WERI-Rb-1 (cell line): Measurements from ENCODE around the gene NLE1.

Experiments
- DNase-seq: peaks from one replicate; pipeline ENCODE4 v3.0.0-alpha.2; 2020
- H3K27ac ChIP-seq: fragments of 250-450 bp; sonication (Bioruptor Pico); 2 replicates; pipeline ENCODE4 v1.5.1; 2020; ENCODE audit warnings: mild to moderate bottlenecking, moderate library complexity
- H3K27me3 ChIP-seq: fragments of 250-450 bp; sonication (Bioruptor Pico); 2 replicates; pipeline ENCODE4 v1.5.1; 2021; ENCODE audit warnings: mild to moderate bottlenecking, low read depth, moderate library complexity; ENCODE audit not compliant: insufficient read depth, severe bottlenecking
- H3K36me3 ChIP-seq: fragments of 250-450 bp; sonication (Bioruptor Pico); 2 replicates; pipeline ENCODE4 v1.5.1; 2020; ENCODE audit warnings: mild to moderate bottlenecking, moderate library complexity
- H3K4me3 ChIP-seq: 2 replicates; pipeline ENCODE4 v1.5.1; 2011; ENCODE audit warnings: low read depth, mild to moderate bottlenecking, control low read depth, low read length
- H3K9me3 ChIP-seq: fragments of 250-450 bp; sonication (Bioruptor Pico); 2 replicates; pipeline ENCODE4 v1.5.1; 2021; ENCODE audit warnings: mild to moderate bottlenecking, moderate library complexity; ENCODE audit not compliant: severe bottlenecking
- CTCF ChIP-seq: IDR thresholded peaks from 2 replicates; pipeline ENCODE4 v1.5.1; 2011; ENCODE audit warnings: low read depth, mild to moderate bottlenecking, control low read depth, inconsistent platforms, low read length

NLE1 gene

GRCh38 chr17:35084987-35085386 is 57.1 kb downstream of the NLE1 start:
- TF ChIP-seq CTCF = no peak
- no peak overlapping the region for H3K4me3 ChIP-seq
- H3K36me3 ChIP-seq = no peaks in the 10 kb centered on the region
- H3K27me3 ChIP-seq = no peaks in the 10 kb centered on the region
- DNase-seq = no peak
- H3K27ac ChIP-seq = no peak overlapping the region
- no peaks in the 10 kb centered on the region for H3K9me3 ChIP-seq

GRCh38 chr17:35083071-35083470 is 59.0 kb downstream of the NLE1 start:
- Histone ChIP-seq H3K4me3 (no peak overlapping the region), H3K27me3 (no peaks in the 10 kb centered on the region), H3K27ac (no peak overlapping the region), H3K9me3 (no peaks in the 10 kb centered on the region), H3K36me3 (no peaks in the 10 kb centered on the region)
- DNase-seq = no peak
- TF ChIP-seq CTCF = no peak

GRCh38 chr17:35082073-35082657 is 59.9 kb downstream of the NLE1 start:
- H3K4me3 ChIP-seq = no peak overlapping the region
- H3K36me3 ChIP-seq = no peaks in the 10 kb centered on the region
- DNase-seq = peak; percentile 56
- H3K27me3 ChIP-seq = no peaks in the 10 kb centered on the region
- no peak overlapping the region for H3K27ac ChIP-seq
- no peaks in the 10 kb centered on the region for H3K9me3 ChIP-seq
- no peak for TF ChIP-seq CTCF

- H3K27ac ChIP-seq = no peak overlapping the region
Observed at GRCh38 chr17:35081638-35082037, 60.5 kb downstream of the NLE1 start.

GRCh38 chr17:35080536-35080935 is 61.6 kb downstream of the NLE1 start:
- Histone ChIP-seq H3K27ac (no peak overlapping the region), H3K36me3 (no peaks in the 10 kb centered on the region), H3K4me3 (no peak overlapping the region), H3K9me3 (no peaks in the 10 kb centered on the region), H3K27me3 (no peaks in the 10 kb centered on the region)
- no peak for TF ChIP-seq CTCF
- no peak for DNase-seq

More at GRCh38 chr17:35081638-35082037, 60.5 kb downstream of the NLE1 start:
- Histone ChIP-seq H3K9me3 (no peaks in the 10 kb centered on the region), H3K36me3 (no peaks in the 10 kb centered on the region), H3K27me3 (no peaks in the 10 kb centered on the region), H3K4me3 (no peak overlapping the region)
- DNase-seq = no peak
- no peak for TF ChIP-seq CTCF
